HG03175 (cell line): ENCODE results near the gene HECW1.

Experiments used
- ATAC-seq: cut with Tn5 transposase; IDR thresholded peaks from one replicate; pipeline ENCODE4 v1.9.1; 2021; ENCODE audit warnings: mild to moderate bottlenecking, moderate library complexity; ENCODE audit not compliant: unreplicated experiment

HECW1 gene

DNA sequence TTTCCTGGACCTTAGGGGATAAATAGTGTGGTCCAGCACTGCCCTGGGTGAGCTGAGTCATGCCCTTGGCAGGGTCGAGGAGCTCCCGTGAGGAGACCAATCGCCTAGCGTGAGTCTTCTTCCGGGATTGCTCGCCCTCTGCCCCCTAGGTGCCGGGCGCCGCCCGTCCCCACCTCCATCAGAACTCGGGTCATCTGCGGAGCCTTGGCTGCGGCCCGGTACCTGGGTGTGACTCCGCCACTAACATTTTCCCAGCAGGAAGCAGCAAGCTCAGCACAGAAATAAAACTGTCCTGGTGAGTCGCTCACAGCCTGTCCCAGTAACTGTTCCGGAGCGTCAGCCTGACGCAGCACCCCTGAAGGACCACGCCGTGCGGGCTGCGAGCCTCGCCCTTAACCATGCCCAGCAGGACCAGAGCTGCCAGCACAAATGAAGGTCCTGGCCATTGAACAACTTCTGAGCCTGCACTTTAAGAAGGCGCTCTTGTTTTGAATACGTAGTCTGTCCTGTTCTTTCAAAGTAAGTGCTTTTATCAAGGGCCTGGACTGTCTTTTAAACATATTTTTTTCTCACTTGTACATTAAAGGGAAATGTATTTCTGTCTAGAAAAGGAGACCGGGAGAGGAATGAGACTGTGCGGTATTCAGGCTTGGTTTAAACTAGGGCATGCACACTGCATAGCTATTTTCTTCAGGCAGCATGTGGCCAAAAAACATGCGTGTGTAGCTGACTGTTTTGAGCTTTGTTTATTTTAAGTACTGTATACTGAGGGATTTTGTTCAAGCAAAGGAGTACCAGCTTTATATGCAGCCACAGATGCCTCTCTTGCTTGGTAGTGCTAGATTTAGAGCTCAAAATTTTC is 136.7 kb downstream of the HECW1 start:
- no peak for ATAC-seq

DNA sequence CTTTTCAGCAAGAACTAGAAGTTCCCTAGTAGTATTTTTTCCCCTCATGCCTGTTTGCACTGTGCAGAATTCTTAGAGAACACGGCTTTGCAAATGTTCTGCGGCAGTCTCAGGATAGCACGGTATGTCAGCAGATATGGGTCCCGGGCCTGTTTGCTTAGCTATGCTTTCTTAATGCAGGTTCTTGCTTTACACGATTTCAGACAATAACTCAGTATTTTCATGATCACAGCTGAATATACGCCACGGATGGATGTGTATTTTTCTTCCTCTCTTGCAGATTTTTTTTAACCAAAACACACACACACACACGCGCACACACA is 137.3 kb downstream of the HECW1 start:
- ATAC-seq, result no peak

DNA sequence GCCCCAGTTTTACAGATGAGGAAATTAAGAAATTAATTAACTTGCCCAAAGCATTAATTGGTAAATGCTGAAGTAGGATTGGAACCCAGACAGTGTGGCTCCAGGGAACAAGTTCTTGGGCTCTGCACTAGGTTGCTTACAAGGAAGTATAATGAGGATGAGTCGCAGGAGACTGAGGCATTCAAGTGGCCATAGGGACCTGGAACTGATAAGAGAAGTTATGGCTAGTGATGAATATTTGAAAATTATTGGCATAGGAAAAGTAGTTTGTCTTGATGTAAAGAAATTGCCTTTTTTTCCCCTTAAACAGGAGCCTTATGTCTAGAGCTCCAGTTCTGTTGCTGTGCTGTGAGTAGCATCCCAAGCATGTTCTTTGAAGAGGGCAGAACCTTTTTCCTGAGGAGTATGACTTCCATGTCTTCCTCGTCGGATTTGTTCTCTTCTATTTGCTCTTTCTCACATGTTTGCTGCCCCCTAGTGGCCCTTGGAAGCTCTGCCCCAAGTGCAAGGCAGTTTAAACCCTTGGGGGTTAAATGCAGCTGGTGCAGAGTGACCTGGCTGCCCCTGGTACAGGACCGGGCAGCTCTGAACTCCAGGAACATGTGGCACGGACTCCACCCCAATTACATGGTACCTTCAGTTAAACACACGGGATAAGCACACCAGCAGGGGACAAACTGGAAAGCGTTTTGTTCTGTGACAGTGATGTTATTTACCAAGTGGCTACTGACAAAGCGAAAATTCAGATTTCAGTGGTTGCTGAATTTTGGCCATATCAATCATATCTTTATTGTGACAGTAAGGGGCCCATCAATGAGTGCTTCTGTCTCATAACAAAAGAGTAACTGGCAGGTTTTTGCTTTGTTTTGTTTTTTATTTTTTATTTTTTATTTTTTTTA is 148.8 kb downstream of the HECW1 start:
- peak; percentile 81 for ATAC-seq

DNA sequence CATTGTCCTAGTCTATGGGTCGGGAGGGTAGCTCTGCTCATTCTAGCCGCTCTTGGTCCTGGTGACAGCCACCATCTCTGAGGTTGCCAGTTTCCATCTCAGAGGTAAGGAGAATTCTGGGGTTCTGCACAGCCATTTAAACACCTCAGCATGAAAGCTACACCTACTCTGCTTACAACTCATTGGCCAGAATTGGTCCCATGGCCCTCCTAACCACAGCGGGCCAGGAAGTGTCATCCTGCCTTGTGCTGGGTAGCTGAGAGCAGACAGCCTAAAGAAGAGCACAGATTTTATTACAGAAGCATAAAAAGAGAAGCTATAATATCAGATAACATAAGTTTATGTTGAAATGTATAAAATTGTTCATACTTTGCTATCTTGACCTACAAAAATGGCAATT is 152.7 kb downstream of the HECW1 start:
- ATAC-seq, result peak; percentile 51

DNA sequence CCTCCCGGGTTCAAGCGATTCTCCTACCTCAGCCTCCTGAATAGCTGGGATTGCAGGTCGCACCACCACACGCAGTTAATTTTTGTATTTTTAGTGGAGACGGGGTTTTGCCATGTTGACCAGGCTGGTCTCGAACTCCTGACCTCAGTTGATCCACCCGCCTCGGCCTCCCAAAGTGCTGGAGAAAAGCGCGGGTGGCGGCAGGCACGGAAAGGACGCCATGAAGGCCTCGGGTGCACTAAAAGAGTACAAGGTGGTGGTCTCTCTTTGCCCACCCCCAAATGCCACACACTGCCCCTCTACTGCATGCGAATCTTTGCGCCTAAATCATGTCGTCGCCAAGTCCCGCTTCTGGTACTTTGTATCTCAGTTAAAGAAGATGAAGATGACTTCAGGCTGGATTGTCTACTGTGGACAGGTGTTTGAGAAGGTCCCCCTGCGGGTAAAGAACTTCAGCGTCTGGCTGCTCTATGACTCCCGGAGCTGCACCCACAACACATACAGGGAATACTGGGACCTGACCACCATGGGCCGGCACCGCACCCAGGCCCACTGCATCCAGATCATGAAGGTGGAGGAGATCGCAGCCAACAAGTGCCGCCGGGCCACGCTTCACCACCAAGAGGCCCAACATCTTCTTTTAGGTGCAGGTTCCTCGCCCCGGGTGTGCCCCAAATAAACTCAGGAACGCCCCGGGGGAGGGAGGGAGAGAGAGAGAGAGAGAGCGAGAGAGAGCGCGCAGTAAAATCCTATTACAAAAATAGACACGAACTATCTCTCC is 161.7 kb downstream of the HECW1 start:
- ATAC-seq, result no peak

DNA sequence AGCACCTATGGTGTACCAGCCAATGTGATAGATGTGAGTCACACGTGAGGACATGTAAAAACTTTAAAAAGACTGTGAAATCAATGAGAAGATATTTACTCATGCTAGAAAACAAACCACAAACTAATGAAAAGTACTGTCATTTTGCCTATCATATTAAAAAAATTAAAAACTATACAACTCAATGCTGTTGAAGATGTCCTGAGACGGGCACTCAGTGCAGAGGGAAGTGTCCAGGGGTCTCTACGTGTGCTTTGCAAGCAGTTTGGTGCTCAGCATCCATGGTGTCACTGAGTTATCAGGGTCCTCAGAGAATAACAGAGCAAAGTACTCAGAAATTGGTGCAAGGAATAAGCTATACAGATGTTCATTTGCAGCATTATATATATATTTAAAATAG is 162.3 kb downstream of the HECW1 start:
- no peak for ATAC-seq

DNA sequence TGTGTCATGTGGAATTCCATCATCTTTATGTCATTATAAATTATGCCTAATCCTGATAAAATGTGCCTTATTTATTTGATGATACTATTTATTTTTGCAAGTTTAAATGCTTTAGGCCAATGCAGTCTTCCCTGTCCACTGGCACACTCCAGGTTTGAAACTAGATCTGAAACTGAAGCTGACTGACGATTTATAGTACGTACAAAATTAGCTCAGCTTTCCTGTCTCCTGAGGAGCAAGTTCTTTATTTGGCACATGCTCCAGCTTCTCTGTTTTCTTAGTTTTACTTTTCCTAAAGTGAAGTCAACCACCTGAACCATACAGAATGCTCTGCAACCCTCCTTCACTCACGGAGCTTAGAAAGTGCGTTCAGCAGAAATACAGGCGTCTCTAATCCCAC is 164.1 kb downstream of the HECW1 start:
- no peak for ATAC-seq

DNA sequence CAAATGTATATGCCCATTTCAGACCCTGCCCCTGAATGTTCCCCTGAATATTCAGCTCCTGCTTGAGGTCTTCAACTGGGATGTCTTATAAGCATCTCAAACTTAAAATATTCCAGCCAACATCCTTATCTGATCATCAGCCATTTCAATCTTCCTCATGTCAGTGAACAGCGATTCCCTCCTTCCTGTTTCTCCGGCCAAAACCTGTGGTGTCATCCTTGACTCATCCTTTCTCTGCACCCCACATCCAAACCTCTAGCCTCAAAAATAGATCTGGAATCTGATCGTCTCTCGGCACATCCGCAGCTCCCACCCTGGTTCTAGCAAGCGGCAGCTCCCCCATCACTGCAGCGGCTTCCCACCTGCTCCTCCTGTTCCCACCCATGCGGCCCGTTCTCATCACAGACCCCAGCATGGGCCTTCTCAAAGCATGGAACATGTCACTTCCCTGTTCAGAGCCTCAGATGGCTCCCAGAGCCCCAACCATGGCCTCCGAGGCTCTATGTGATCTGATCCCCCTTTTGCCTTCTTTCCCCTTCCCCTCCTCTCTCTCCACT is 165.7 kb downstream of the HECW1 start:
- no peak for ATAC-seq

DNA sequence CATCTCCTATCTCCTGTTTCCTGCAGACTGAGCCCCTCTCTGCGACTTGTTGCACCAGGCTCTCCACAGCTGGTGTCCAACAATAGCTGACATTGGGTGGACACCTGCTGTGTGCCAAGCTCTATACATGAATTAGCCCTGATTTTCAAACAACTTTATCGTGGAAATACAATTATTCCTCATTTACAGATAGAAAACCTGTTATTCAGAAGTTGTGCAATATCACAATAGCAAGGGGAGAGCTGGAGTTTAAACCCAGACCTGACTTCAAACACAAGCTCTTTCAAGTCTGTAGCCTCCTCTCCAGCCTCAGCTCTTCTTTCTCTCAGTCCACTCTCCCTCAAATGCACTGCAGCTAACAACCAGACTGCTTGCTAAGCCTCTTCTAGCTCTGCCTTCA is 168.8 kb downstream of the HECW1 start:
- ATAC-seq, result no peak

DNA sequence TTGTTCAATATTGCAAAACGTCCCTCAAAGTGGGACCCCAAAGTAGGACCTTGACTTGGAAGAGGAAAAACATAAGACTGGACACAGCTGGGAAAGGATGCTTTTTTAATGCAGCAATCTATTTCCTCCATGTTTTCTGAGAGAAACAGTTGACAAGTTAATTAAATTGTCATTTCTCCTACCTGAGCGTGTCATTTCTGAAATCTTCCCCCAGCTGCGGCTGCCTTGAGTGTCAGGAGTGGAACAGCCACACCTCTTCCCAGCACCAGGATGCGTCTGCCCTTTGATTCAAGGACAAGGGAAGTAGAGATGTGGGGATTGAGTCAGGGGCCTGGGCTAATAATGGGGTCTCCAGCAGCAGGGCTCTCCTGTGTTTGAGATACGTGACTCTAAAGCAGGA is 171.3 kb downstream of the HECW1 start:
- ATAC-seq, result no peak

DNA sequence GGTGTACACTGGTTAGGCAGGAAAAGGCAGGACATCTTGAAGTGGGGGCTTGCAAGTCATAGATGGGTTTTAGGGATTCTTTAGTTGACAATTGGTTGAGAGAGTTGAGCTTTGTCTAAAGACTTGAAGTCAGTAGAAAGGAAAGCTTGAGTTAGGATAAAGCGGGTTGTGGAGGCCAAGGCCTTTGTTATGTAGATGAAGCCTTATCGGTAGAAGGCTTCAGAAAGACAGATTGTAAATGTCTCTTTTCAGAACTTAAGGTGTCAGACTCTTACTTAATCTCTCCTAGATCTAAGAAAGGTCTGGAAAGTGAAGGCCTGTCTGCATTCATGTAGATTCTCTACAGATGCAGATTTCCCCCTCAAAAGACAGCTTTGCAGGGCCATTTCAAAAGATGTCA is 177.4 kb downstream of the HECW1 start:
- ATAC-seq, result no peak

DNA sequence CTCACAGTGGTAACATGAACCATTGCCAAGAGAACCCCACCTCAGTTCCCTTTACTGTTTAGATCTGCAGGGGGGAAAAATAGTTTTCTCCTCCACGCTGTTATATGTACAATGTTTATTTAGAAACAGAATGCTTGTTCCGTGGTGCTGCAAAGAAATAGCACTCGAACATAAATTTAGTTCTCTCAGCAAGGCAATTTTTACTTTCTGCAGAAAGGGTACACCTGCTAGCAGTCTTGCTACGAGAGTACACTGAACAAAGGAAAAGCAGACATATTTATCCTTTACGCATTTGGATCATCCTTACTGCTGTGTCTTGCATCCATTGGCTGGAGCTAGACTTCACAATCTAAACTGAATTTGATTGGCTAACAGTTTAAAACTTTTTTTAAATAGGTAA is 178.5 kb downstream of the HECW1 start:
- no peak for ATAC-seq

DNA sequence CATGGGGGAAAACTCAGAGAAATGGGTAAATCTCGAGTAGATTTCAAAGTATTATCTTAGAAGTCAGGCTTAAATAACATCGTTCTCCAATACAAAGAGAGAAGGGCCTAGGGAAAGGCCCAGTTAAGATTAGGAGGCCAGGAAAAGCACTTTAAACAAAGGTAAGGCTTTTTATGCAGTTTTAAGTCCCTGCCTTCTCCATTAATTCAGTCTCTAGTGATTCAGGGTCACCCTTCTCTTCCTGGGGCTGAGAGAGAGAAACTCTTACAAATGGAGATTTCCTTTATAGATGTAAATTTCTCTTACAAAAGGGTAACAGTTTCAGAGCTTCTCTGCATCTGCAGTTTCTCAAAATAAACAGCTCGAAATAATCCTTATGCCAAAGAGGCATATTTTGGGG is 179.3 kb downstream of the HECW1 start:
- ATAC-seq, result no peak

DNA sequence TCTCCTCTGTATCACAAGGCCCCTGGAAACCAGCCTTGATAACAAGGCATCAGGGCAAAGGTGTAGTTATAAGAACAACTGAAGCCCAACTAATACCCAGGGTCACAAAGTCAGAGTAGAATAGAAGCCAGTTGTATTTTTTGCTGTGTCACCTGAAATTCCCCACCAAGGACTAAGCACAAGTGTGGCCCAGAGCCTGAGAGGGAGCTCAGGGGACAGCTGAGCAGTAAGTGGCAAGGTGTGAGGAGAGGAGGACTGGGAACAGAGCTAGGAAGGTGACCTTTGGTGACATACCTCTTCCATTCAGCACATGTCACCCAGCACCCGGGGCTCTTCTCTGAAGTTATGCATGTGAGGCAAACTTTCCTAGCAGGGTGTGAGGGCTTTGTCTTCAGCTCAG is 179.9 kb downstream of the HECW1 start:
- no peak for ATAC-seq

DNA sequence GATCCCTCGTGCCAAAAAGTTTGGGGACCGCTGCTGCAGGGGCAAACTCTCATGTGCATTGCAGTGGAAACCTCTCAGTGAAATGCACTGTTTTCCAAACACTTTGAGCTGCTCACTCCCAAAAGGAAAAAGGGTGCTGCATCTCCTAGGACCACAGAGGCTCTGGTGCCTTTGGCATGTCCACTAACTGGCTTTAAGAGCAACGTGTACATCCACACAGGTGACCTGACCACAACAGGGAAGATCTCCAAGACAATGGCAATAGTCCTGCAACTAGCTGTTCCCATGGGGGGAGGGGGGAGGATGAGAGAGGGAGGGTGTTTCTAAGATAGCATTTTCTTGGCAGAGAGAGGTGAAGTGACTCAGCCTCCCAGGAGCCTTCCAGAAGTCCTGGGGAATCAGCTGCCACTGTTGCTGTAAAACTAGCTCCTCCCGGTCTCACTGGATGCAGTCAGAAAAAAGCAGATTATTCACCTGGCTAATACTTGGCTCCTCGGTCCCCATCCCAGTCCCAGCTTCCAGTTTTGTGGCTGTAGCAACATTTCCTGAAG is 181.7 kb downstream of the HECW1 start:
- ATAC-seq, result no peak

DNA sequence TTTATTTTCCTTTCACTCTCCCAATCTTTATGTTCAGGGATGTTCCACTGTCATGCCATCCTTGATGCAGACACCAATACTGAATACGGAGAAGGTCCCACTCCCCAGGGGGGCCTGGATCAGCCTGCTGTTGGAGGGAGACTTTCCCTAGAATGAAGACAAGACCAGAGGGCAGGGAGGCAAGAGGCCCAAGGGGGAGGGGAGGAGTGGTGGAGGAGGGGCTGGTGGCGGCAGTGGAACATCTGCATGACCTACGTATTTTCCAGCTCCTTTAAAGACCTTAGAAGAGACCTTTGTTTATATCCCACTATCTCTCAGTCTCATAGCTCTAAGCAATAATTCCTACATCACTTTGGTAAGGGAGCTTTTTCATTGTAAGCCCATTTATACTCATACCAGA is 183.0 kb downstream of the HECW1 start:
- no peak for ATAC-seq

DNA sequence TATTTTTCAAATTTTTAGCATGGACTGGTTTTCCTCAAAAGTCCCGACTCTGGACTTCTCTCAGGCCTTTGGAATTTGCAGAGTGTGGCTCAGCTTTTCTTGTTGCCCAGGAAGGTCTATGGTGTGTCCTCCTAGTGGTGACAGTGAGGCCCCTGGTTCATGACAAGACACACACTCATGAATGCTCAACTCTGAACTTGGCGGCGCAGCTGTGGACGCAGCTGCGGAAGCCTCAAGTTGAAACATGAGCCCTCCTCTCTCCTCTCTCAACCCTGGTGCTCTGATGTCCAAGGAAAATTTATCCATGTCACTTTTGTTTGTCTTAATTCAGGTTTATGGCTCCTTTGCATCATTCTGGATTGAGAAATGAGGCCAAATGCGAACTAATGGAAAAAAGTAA is 183.9 kb downstream of the HECW1 start:
- ATAC-seq, result no peak

DNA sequence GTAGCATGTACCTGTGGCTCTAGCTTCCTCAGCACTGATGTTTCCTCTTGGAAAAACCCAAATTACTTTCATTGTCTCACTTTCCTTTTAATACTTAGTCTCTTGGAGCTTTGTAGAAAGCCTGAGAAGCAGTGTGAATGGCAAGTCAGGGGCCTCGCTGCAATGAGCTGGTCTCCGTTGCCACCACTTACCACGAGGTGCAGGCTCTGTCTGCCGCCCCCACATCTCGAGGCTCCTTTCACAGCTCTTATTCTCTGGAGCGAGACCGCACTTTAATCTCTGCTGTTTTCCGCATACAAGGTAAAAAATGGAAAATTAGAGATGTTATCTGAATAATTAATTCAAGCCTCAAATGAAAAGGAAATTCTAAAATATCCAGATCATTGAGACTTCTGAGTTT is 186.2 kb downstream of the HECW1 start:
- no peak for ATAC-seq

DNA sequence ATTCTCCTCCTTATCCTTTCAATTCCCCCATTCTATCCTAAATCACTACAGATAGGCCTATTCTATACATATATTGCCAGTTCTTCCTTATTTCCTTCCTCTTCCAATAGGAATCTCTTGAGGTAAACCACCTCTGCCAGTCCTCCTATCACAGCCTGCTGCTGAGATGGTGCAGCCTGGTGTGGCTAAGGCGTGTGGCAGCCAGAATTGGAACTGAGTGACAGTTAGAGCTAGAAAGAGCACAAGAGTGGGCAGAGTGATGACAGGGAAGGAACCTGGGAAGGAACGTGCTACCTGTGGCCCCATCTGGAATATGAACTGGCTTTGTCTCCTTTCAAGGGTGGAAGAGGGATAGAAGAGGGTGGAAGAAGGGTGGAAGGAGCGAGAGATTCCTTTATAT is 187.7 kb downstream of the HECW1 start:
- ATAC-seq, result no peak

DNA sequence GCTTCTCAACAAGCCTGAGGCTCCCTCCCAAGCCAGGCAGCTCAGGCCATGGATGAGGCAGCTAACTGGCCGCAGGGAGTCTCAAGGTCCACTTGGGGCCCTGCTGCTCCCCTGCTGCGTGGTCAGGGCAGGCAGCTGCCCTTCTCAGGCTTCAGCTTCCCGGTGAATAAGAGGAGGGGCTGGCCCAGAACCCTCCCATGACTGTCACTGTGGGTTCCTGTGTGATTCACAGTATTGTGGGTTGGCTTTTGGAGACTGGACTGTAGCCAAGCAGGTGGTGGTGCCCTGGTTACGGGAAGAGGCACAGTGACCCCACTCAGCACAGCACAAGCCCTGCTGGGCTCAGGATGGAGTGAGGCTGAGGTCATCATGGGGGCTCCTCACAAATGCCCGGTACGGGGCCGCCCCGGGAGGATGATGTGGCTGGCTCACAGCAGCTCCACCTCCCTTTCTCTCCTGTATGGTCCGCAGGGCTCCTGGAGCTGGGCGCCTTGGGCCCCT is 189.8 kb downstream of the HECW1 start:
- no peak for ATAC-seq
